Measurements from ENCODE around the gene SYTL3. TPM values are rescaled to one million over a fixed set of nuclear protein-coding genes. Genes with fewer than 3 reads are reported as not detected.
A peak's percentile ranks its signal among the peaks of the same experiment; 100 is the strongest.

The SYTL3 gene
- total and polyA plus RNA-seq, 9 of the 15 experiments (the other 6 are each of a cell fraction or from before 2014, with no cell fraction given): 0.04 to 0.46 (median 0.17) TPM; not detected in 1

- no peak for DNase-seq (ENCODE audit: extremely low read depth in 1 of 4, low spot score in 3 of 4)
- H3K4me1 ChIP-seq (replicated peaks in 1 of 2; ENCODE audit: control insufficient read depth in 2 of 2, insufficient read depth in 2 of 2, low read length in 2 of 2): peaks cover 6 to 13% of the 10 kb centered on the region in 2 experiments; a peak in 4 of 5 replicates
- no TSS peak for BruUV-seq (replicated peaks)
- H2AFZ ChIP-seq (ENCODE audit: low read depth, low read length): peak overlapping the region; percentile 76
- TF ChIP-seq TFE3 (CRISPR knock-in tag; IDR thresholded peaks at IDR 0.05): no peak
- no peak for TF ChIP-seq NELFE (IDR thresholded peaks at IDR 0.05; ENCODE audit: insufficient read depth, insufficient read length)
- TF ChIP-seq SREBF1 (IDR thresholded peaks at IDR 0.05; ENCODE audit: borderline replicate concordance, low read depth, low read length): no peak
- no peak for TF ChIP-seq HIVEP1 (CRISPR knock-in tag; IDR thresholded peaks at IDR 0.05)
- TF ChIP-seq ASH1L (IDR thresholded peaks at IDR 0.05; ENCODE audit: borderline replicate concordance, low read depth, partially characterized antibody): no peak
- no peak for TF ChIP-seq PYGO2 (tag; IDR thresholded peaks at IDR 0.05)
- no peak for TF ChIP-seq MCM7 (IDR thresholded peaks at IDR 0.05)
- TF ChIP-seq ZNF655 (CRISPR knock-in tag; IDR thresholded peaks at IDR 0.05): no peak
- no peak for TF ChIP-seq MEF2A (IDR thresholded peaks at IDR 0.05; ENCODE audit: control insufficient read depth, low read depth, low read length)
- no peak for TF ChIP-seq ZC3H11A (IDR thresholded peaks at IDR 0.05; ENCODE audit: low read depth, low read length)
- intact Hi-C loops (cut with micrococcal nuclease) (loop anchor here (1.0 to 2.0 kb wide), 3 partner anchors 45 to 255 kb away; no protein-coding TSS in a partner anchor), in situ Hi-C loops (cut with MboI) (loop anchor here (25.0 kb wide), 1 partner anchor 270 kb away; no protein-coding TSS in a partner anchor)
- no peak for FAIRE-seq
- H3K36me3 ChIP-seq (ENCODE audit: control insufficient read depth, insufficient read depth, low read length): no peaks in the 10 kb centered on the region
- ChIA-PET POLR2A (interaction anchor here (0.6 to 1.4 kb wide), 5 partner anchors 8 to 68 kb away, joined by 3 to 6 read pairs (median 3); no protein-coding TSS in a partner anchor), CTCF (ENCODE audit: low intra/inter-chr PET ratio) (interaction anchor here (1.4 kb wide), 2 partner anchors 76 to 255 kb away, joined by 3 to 7 read pairs; no protein-coding TSS in a partner anchor)
- H3K4me3 ChIP-seq: no peak overlapping the region
- no peak overlapping the region for H3K27ac ChIP-seq (ENCODE audit: extremely low read depth, low read depth, low read length)
- no peak overlapping the region for H3K4me2 ChIP-seq (ENCODE audit: insufficient read depth, low read length)
- ATAC-seq: no peak
- peak overlapping the region in 1 of 2 experiments; percentile 18; a peak in 1 of 4 replicates for H3K9ac ChIP-seq (ENCODE audit: insufficient read depth in 1 of 2, low read depth in 2 of 2, low read length in 2 of 2)
- H3K9me1 ChIP-seq (ENCODE audit: control insufficient read depth, insufficient read depth, low read length): no peaks in the 10 kb centered on the region
- H4K20me1 ChIP-seq (replicated peaks; ENCODE audit: control insufficient read depth, insufficient read depth, low read length): 0 out of 2 replicates have a peak, but pooled peaks cover 3% of the 10 kb centered on the region
- no peaks in the 10 kb centered on the region for H3K79me2 ChIP-seq (ENCODE audit: control insufficient read depth, insufficient read depth, low read length)
- WGBS (ENCODE audit: insufficient coverage, low coverage, missing lambda C conversion rate): 32% methylated on average over 16 of the region's 16 CpGs
- H3K27me3 ChIP-seq (ENCODE audit: control insufficient read depth in 2 of 2, insufficient read depth in 2 of 2, low read length in 2 of 2): peaks cover 3 to 16% of the 10 kb centered on the region in 2 experiments; a peak in 3 of 5 replicates
- no peaks in the 10 kb centered on the region for H3K9me3 ChIP-seq (replicated peaks; ENCODE audit: control insufficient read depth, insufficient read depth, low read depth, low read length)
Observed at GRCh38 chr6:158717341-158718330, 67.8 kb downstream of the SYTL3 start.

Data from K562 (cell line).